K562 (cell line): ENCODE results near the gene ATF4. TPM values are rescaled to one million over a fixed set of nuclear protein-coding genes. Genes with fewer than 3 reads are reported as not detected.
A peak's percentile ranks its signal among the peaks of the same experiment; 100 is the strongest.

Source experiments
- COPS2 ChIP-seq: fragments of 450-650 bp; conservative IDR thresholded peaks from 2 replicates; pipeline ENCODE4 v1.6.1; 2016; ENCODE audit warnings: mild to moderate bottlenecking, moderate library complexity
- CTBP1 ChIP-seq: fragments of 450-650 bp; IDR thresholded peaks from 2 replicates; pipeline ENCODE4 v1.6.1; 2016; ENCODE audit warnings: borderline replicate concordance
- DDX20 ChIP-seq: fragments of 450-650 bp; IDR thresholded peaks from 2 replicates; pipeline ENCODE4 v1.6.1; 2016; ENCODE audit warnings: missing genetic modification characterization, low read depth, mild to moderate bottlenecking, missing compliant biosample characterization, moderate library complexity
- DMBX1 ChIP-seq: fragments of 250-450 bp; sonication (Bioruptor Pico); IDR thresholded peaks from 2 replicates; pipeline ENCODE4 v1.8.0; 2022; ENCODE audit warnings: inconsistent platforms, mild to moderate bottlenecking, moderate library complexity, borderline replicate concordance
- HLTF ChIP-seq: fragments of 450-650 bp; IDR thresholded peaks from 2 replicates; pipeline ENCODE4 v1.6.1; 2016
- KLF6 ChIP-seq: fragments of 250-450 bp; sonication (Bioruptor Pico); IDR thresholded peaks from 2 replicates; pipeline ENCODE4 v1.4.0; 2020; ENCODE audit warnings: mild to moderate bottlenecking, moderate library complexity, borderline replicate concordance
- MEF2D ChIP-seq: conservative IDR thresholded peaks from 2 replicates; pipeline ENCODE4 v1.6.1; 2016; ENCODE audit warnings: low read depth, missing genetic modification characterization, missing compliant biosample characterization
- NR2C2 ChIP-seq, 2 experiments: fragments of 200-800 bp in 1 of 2; sonication (Bioruptor generic) in 1 of 2; sonication (generic) in 1 of 2; formaldehyde crosslinking in 1 of 2; IDR thresholded peaks; 2 replicates each; pipeline versions ENCODE4 v1.6.1 to v1.8.0; 2016 to 2022; ENCODE audit warnings: mild to moderate bottlenecking in 1 of 2, missing compliant biosample characterization in 1 of 2, missing genetic modification characterization in 1 of 2, missing genetic modification reagents in 1 of 2
- RB1 ChIP-seq: fragments of 450-650 bp; IDR thresholded peaks from 2 replicates; pipeline ENCODE4 v1.6.1; 2017; ENCODE audit warnings: low read depth, mild to moderate bottlenecking
- SFPQ ChIP-seq: fragments of 200-400 bp; formaldehyde crosslinking; IDR thresholded peaks from 2 replicates; pipeline ENCODE4 v1.6.1; 2017; ENCODE audit warnings: mild to moderate bottlenecking, low read depth, low read length, moderate library complexity
- ZBTB17 ChIP-seq: fragments of 450-650 bp; formaldehyde crosslinking; IDR thresholded peaks from 2 replicates; pipeline ENCODE4 v1.4.0; 2020; ENCODE audit warnings: mild to moderate bottlenecking
- ZNF23 ChIP-seq: fragments of 250-450 bp; sonication (Bioruptor Pico); IDR thresholded peaks from 2 replicates; pipeline ENCODE4 v1.4.0; 2020; ENCODE audit warnings: mild to moderate bottlenecking
- ZNF408 ChIP-seq: fragments of 250-450 bp; sonication (Bioruptor Pico); IDR thresholded peaks from 2 replicates; pipeline ENCODE4 v1.4.0; 2020; ENCODE audit warnings: low read depth, mild to moderate bottlenecking, moderate library complexity
- ZNF445 ChIP-seq: fragments of 250-450 bp; sonication (Bioruptor Pico); IDR thresholded peaks from 2 replicates; pipeline ENCODE4 v1.4.0; 2020; ENCODE audit warnings: low read depth, mild to moderate bottlenecking, moderate library complexity
- polyA plus RNA-seq, 8 experiments: library from polyadenylated mRNA; depleted of rRNA in 4 of 8; stranded (reverse) in 5 of 8; unstranded in 3 of 8; fragments of >200 nt; fragmentation: Nextera tagmentation in 2 of 8; fragmentation: Illumina TruSeq in 1 of 8; extraction: Ambion mirVana in 2 of 8; extraction: Trizol in 1 of 8; gene quantifications; 2 replicates each; pipeline versions ENCODE4 v1.2.1 to v1.2.3, GENCODE V29; 2011 to 2014; ENCODE audit warnings: inconsistent platforms in 1 of 8, missing spikeins in 1 of 8
- total RNA-seq, 7 experiments: library from RNA; depleted of rRNA in 6 of 7; stranded (reverse); fragments of >200 nt in 6 of 7; fragmentation: Illumina TruSeq in 2 of 7; extraction: Trizol in 2 of 7; gene quantifications; 2 replicates each; pipeline versions ENCODE4 v1.2.1 to v1.2.3, GENCODE V29; 2011 to 2021; ENCODE audit warnings: low replicate concordance in 1 of 7
- TF ChIP-seq, protein P1 (sequence below): fragments of 250-450 bp; sonication (Bioruptor Pico); IDR thresholded peaks from 2 replicates; pipeline ENCODE4 v1.9.0; 2021; ENCODE audit warnings: mild to moderate bottlenecking
- TF ChIP-seq, protein P2 (sequence below): fragments of 250-450 bp; sonication (Bioruptor Pico); IDR thresholded peaks from 2 replicates; pipeline ENCODE4 v1.4.0; 2020; ENCODE audit warnings: mild to moderate bottlenecking, moderate library complexity
- TF ChIP-seq, protein P3 (sequence below): fragments of 450-650 bp; IDR thresholded peaks from 2 replicates; pipeline ENCODE4 v1.6.1; 2016; ENCODE audit warnings: borderline replicate concordance

The ATF4 gene
- total and polyA plus RNA-seq, 9 of the 15 experiments (the other 6 are each of a cell fraction or from before 2014, with no cell fraction given) = 93.1 to 723 (median 355) TPM

- TF ChIP-seq, protein P1, sequence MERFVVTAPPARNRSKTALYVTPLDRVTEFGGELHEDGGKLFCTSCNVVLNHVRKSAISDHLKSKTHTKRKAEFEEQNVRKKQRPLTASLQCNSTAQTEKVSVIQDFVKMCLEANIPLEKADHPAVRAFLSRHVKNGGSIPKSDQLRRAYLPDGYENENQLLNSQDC (CRISPR knock-in tag) = no peak
- TF ChIP-seq, protein P2, sequence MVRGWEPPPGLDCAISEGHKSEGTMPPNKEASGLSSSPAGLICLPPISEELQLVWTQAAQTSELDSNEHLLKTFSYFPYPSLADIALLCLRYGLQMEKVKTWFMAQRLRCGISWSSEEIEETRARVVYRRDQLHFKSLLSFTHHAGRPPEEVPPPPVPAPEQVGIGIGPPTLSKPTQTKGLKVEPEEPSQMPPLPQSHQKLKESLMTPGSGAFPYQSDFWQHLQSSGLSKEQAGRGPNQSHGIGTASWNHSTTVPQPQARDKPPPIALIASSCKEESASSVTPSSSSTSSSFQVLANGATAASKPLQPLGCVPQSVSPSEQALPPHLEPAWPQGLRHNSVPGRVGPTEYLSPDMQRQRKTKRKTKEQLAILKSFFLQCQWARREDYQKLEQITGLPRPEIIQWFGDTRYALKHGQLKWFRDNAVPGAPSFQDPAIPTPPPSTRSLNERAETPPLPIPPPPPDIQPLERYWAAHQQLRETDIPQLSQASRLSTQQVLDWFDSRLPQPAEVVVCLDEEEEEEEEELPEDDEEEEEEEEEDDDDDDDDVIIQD = no peak
- TF ChIP-seq RB1 (peak; percentile 96), KLF6 (CRISPR knock-in tag) (no peak), ZNF445 (no peak), CTBP1 (peak; percentile 68; the same call in 1 of the 2 replicates), ZNF23 (CRISPR knock-in tag) (no peak), DDX20 (tag) (no peak), MEF2D (tag) (no peak), ZBTB17 (CRISPR knock-in tag) (0 out of 2 replicates have a peak, but pooled peaks have one; percentile 44), NR2C2 (CRISPR knock-in tag; IDR thresholded peaks at IDR 0.05) (0 out of 2 replicates have a peak, but pooled peaks have one; percentile 39), NR2C2 (tag; IDR thresholded peaks at IDR 0.05) (no peak), COPS2 (no peak), SFPQ (no peak), HLTF (no peak), DMBX1 (CRISPR knock-in tag) (no peak), ZNF408 (CRISPR knock-in tag) (no peak)
- TF ChIP-seq, protein P3, sequence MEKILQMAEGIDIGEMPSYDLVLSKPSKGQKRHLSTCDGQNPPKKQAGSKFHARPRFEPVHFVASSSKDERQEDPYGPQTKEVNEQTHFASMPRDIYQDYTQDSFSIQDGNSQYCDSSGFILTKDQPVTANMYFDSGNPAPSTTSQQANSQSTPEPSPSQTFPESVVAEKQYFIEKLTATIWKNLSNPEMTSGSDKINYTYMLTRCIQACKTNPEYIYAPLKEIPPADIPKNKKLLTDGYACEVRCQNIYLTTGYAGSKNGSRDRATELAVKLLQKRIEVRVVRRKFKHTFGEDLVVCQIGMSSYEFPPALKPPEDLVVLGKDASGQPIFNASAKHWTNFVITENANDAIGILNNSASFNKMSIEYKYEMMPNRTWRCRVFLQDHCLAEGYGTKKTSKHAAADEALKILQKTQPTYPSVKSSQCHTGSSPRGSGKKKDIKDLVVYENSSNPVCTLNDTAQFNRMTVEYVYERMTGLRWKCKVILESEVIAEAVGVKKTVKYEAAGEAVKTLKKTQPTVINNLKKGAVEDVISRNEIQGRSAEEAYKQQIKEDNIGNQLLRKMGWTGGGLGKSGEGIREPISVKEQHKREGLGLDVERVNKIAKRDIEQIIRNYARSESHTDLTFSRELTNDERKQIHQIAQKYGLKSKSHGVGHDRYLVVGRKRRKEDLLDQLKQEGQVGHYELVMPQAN = no peak
These were observed 8.5 kb downstream of the ATF4 start (continued) for GRCh38 chr22:39528681-39529486.
